ENCODE data around the gene SERINC4. TPM values are rescaled to one million over a fixed set of nuclear protein-coding genes. Genes with fewer than 3 reads are reported as not detected.

The SERINC4 gene
- total and polyA plus RNA-seq, 10 of the 15 experiments (the other 5 are each of a cell fraction or from before 2014, with no cell fraction given) = 0.06 to 0.96 (median 0.26) TPM; not detected in 1

DNA sequence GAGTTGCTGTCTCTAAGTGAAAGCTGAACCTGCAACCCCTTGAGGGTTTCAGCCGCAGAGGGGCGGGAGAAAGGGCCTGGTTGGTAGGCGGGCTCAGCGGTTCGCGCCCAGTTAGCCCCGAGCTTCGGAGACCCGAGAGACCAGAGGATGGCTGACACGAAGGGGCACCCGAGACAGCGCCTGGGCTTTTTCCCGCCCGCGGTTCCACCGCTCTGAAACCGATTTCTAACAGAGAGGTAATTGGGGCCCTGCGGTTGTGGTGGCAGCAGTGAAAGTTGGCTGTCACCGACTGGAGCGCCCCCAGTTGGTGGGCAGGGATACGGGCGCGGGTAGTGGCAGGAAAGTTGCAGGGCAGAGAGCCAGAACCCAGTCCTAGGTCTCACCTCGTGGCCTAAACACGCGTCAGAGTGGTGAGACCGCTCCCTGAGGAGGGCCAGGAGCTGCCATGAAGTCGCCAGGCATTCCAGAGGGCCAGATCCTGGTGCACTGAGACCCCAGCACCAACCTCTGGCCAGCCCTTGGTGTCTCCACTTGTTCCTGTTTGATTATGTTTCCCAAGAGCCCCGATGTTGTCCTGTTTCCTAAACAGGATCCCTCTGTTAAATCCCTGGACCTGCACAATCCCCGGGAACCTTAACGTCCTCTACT is 22.6 kb downstream of the SERINC4 start (continued):
- TF ChIP-seq MLLT1 (IDR thresholded peaks at IDR 0.05) (peak; percentile 95), ZBTB4 (CRISPR knock-in tag; IDR thresholded peaks at IDR 0.05) (no peak), MEF2A (IDR thresholded peaks at IDR 0.05; ENCODE audit: insufficient read depth, low read depth, low read length) (no peak), TCF7 (IDR thresholded peaks at IDR 0.05; ENCODE audit: borderline replicate concordance) (no peak), YBX1 (IDR thresholded peaks at IDR 0.05) (no peak), BMI1 (IDR thresholded peaks at IDR 0.05; ENCODE audit: borderline replicate concordance) (no peak), SMAD5 (IDR thresholded peaks at IDR 0.05; ENCODE audit: low read depth) (0 out of 2 replicates have a peak, but pooled peaks have one; percentile 24), NKRF (conservative IDR thresholded peaks at IDR 0.05) (peak; percentile 65; the same call in 1 of the 2 replicates), BCL11A (IDR thresholded peaks at IDR 0.05; ENCODE audit: low read depth, low read length) (peak; percentile 76; the same call in 1 of the 2 replicates), ZBTB33 (IDR thresholded peaks at IDR 0.05) (no peak; the same call in 1 of the 2 replicates), IKZF1 (conservative IDR thresholded peaks at IDR 0.05) (peak; percentile 92), PRDM15 (CRISPR knock-in tag; IDR thresholded peaks at IDR 0.05) (no peak), CREM (IDR thresholded peaks at IDR 0.05; ENCODE audit: low read depth) (peak; percentile 63), GABPA (IDR thresholded peaks at IDR 0.05; ENCODE audit: low read depth) (no peak)
- TF ChIP-seq, protein P1, sequence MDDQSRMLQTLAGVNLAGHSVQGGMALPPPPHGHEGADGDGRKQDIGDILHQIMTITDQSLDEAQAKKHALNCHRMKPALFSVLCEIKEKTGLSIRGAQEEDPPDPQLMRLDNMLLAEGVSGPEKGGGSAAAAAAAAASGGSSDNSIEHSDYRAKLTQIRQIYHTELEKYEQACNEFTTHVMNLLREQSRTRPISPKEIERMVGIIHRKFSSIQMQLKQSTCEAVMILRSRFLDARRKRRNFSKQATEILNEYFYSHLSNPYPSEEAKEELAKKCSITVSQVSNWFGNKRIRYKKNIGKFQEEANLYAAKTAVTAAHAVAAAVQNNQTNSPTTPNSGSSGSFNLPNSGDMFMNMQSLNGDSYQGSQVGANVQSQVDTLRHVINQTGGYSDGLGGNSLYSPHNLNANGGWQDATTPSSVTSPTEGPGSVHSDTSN (IDR thresholded peaks at IDR 0.05; ENCODE audit: insufficient replicate concordance, low read depth, low read length) = no peak
